Tongue (tissue), 2 donors: ENCODE measurements around the gene DIDO1. TPM values are rescaled to one million over a fixed set of nuclear protein-coding genes. Genes with fewer than 3 reads are reported as not detected.

Experiments
- DNase-seq: peaks from one replicate; pipeline ENCODE4 v3.0.0-alpha.2; 2015
- total RNA-seq: library from RNA; depleted of rRNA; stranded (reverse); fragments of >200 nt; gene quantifications from one replicate; pipeline ENCODE4 v1.2.3, GENCODE V29; 2014

The DIDO1 gene
- total RNA-seq, 1 donor from 2014 or later = 57.5 TPM

DNA sequence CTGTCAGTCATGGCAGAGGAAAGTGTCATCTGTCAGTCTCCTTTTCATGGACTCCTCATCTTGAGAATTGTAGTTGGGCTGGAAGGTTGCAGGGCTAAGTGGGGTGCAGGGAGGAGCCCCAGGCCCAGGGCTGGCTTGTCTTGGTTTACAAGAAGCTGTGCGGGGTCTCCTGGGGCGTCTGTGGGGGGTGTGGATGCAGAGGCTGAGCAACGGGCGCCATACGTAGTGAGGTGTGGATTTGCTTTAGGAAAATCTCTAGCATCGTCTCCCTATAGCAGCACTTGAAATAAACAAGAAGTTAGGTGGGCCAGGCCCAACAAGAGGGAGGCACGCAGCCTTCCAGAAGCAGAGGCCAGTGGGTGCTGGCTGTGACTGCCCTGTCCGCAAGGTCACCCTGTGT lies 24.4 kb upstream of the DIDO1 start:
- no peak for DNase-seq

DNA sequence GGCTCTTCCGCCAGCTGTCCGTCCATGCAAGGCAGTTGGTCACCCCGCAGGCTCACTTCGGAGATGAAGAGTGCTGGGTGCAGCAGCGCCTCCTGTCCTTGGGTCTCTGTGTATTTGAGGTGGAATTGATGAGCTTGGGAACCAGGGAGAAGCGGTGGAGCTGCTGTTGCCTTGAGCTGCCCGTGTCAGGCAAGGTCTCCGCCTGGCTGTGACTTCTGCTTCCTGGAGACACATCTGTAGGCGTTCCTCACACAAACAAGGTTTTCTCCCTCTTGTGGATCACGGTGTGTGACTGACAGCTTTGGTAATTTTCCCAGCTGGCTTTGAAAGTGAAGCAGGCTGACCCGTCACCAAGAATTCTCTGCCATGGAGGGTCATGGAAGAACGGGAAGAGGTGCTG lies 23.7 kb upstream of the DIDO1 start:
- no peak for DNase-seq

DNA sequence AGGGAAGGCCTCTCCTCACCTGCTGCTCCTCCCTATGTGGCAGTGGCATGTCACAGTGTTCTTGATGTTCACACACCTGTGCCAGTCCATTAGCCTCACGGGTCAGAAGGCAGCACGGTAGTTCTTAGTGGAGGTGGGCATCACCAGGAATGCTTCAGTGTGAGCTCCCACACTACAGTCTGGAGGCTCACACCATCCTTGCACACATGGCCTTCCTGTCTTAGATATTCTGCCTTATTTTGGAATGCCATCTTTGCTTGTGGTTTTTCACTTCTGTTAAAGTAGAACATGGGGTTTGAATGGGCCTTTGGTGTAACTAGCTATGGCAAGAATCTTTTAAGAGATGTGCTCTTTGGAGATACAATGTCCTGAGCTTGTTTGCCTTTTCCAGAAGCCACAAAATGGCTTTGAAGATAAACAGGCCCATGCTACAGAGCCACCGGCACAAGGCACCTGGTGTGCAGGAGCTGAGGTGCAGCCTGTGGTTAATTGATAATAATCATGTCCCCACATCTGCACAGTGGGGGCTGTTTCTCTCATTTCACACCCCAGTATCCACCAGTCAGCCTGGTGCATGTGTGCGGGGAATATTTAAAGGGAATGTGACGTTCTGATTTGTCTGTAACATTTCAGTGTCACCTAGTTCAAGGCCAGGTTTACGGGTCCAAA lies 23.0 kb upstream of the DIDO1 start:
- no peak for DNase-seq

DNA sequence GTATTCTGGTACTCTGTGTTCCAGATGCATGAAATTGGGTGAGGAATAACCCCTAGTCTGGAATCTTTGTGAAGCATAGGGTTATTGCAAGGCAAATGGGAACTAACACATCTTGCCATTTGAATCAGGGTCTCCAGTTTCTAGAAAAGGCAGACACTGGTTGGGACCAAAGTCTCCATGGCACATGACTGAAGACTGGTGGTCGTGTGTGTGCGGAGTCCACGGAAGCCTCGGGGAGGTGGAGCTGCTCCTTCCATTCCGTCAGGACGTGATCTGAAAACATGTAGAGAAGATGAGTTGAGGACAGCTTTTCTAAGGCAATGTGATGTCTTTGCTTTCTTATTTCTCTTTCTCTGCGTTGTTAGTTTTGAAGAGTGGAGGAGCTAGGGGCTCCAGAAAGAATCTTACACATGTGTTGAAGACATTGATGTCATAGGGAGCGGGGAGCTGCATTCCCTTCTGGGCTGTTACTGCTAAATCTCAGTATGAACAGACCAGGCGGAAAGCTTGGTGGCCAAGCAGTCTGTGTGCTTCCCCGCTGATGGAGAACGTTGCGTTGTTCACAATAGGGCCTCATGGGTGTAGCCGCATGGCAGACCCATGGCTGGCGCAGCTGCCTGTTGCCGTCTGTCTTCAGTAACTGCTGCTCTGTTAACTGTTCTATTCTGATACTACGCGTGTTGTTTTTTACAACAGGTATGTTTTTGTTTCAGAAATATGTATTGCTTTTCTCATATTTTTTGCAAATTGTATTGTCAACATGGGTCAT lies 21.4 kb upstream of the DIDO1 start:
- peak; percentile 38 for DNase-seq

DNA sequence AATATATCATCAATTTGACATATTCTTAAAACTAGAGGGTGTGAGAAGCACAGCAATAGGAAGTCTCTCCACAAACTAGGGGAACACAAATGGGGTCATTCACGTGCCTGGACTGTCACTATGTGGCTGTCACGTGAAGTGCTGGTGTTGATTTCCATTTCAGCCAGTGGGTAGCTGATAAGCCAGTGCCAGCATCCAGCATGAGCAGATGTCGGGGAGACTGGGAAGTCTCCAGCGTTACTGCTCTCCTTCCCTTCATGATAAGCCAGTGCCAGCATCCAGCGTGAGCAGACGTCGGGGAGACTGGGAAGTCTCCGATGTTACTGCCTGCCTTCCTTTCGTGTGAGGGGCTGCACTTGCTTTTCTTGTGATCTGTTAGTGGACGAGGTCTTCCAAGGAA lies 20.6 kb upstream of the DIDO1 start:
- no peak for DNase-seq

DNA sequence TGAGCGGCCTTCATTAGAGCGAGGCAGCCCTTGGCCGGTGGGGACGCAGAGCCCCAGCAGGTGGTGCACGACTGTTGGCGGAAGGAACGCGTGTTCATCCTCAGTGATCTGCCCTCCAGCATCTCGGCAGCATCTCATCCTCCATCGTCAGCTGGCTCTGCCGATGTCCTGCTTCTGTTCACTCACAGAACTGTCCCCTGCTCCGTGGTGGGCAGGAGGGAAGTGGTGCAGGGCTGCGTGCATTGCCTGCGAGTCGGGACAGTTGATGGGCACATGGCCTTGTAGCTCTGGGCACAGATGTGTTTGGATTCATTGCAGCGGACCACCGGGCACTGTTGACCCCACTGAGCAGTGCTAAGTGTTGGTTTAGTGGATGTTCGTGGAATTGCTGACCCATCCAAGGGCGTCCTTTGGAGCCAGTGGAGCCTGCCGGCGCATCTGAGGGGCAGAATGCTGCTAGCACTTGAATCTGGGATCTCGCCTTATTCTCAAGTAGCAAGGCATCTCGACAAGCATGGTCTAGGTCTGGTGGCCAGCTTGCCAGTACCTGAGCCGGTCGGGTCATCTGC lies 19.6 kb upstream of the DIDO1 start:
- DNase-seq = no peak

DNA sequence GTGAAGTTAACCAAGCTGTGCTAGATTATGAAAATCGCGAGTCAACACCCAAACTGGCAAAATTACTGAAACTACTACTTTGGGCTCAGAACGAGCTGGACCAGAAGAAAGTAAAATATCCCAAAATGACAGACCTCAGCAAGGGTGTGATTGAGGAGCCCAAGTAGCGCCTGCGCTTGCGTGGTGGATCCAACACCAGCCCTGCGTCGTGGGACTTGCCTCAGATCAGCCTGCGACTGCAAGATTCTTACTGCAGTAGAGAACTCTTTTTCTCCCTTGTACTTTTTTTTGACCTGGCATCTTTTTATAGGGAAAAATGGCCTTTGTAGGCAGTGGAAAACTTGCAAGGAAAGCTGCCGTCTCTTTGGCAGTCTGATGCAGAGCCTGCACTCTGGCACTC lies 18.4 kb upstream of the DIDO1 start:
- DNase-seq = no peak

DNA sequence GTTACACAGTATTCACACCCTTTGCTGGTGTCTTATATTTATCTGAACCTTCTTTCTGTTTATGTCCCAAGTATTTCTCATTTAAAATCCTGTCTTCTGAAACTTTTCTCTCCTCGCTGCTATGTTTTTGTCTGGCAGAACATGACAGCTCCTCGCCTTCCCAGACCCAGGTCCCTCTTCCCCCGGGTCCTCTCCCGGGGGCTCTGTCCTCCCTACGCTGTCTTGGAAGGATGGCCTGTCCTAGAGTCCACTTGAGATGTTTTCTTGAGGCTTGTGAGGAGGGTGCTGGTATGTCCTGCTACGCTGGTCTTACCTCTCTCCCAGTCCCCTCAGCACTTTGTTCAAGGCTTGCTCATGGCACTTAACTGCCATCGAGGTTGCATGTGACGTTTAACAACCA lies 17.9 kb upstream of the DIDO1 start:
- no peak for DNase-seq

DNA sequence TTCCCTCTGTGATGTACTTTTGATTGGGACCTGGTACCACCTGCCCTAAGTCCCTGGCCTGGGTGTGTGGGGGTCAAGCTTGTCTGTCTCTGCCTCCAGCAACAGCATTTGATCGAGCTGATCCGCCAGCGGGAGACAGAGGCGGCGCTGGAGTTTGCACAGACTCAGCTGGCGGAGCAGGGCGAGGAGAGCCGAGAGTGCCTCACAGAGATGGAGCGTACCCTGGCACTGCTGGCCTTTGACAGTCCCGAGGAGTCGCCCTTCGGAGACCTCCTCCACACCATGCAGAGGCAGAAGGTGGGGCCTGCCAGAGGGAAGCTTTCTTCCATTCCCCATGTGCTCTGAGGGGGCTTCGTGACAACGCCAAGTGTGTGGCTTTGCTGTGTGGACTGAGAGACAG lies 17.1 kb upstream of the DIDO1 start:
- no peak for DNase-seq

DNA sequence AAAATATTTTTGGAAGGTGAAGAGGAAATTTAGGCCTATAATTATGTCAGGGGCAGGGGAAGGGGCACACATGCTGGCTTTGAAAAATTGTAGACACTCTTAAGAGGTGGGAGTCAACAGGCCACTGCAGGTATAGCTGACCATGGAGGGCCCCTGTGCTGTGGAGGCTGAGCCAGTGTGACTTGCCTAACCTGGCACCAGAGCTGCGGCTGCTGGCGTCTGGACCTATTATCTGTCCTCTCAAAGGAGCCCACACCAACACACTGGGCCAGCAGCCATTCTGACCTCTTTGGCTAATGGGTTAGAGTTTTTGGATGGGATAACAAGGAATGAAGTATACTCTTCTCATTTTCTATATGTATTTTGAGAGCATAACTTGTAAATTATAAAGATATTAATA lies 16.2 kb upstream of the DIDO1 start:
- DNase-seq = no peak

DNA sequence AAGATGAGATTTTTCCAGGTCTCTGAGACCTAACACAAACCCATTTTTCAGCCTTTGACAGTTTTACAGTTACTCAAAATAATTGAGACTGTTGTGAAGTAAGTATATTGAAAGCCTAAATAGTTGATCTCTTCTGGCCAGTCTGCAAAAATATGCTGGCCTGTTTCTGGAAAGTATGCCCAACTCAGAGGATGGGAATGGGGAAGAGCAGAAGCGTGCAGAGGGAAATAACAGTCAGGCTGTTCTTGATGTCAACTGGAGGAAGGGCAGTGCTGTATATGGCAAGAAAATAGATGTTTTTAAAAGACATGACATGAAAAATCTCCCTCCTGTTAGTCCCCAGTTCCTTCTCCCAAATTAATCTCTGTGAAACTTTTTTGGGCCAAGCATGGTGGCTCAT lies 15.5 kb upstream of the DIDO1 start:
- DNase-seq = no peak

DNA sequence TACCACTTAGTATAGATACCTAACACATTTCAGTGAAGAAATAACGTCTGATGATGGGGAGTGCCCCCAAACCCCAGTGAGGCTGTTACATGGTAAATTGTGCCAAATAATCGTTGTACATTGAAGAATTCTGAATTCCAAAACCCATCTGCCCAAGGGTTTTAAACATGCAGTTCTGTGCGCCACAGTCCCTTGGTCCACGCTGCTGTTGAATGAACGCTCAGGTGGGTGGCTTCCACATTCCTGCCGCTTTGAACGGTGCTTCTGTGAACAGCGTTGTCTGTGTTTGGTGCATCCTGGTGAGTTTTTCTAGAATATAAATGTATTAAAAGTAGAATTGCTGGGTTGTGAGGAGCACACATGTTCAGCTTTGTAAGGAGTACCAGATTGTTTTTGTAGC lies 14.6 kb upstream of the DIDO1 start:
- no peak for DNase-seq

DNA sequence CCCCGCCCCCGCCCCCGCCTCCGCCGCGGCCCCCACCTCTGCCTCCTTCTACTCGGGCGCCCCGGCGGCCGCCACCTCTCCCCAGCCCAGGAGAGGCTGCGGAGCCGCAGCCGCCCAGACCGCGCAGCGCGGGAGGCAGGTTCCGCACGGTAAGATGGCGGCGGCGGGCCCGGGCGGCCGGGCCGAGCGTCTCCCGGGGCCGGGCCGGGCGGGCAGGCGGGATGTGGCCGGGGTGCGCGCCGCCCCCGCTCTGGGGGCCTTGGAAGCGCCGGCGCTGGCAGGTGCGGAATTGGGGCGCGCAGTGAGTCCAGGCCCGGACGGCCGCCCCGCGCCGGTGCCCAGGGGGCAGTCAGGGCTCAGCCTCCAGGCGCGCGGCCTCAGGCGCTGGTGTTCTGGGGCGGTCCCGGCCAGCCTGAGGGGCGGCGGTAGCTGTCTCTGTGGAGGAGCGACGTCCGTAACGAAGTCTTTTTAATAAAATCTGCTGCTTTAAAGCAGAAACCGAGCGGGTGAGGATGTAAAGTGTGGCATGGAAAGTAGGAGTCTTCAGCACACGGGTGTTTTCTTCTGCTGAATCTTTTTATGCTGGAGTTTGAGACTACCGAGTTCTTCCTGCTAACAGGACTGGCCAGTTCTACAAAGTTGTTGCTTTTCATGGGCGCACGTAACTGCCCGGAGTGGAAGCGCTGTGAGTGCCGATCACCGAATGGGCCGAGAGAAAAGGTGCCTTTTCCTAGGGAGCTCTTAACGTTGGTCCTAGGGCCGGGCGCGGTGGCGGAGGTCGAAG lies 12.0 kb upstream of the DIDO1 start, which contains the start of gene GID8:
Gene GID8, plus strand, starts transcription at position 43 of the 784 bp plus-strand sequence. CDS start 3,356 bp downstream, outside the sequence.
- DNase-seq = peak; percentile 63

DNA sequence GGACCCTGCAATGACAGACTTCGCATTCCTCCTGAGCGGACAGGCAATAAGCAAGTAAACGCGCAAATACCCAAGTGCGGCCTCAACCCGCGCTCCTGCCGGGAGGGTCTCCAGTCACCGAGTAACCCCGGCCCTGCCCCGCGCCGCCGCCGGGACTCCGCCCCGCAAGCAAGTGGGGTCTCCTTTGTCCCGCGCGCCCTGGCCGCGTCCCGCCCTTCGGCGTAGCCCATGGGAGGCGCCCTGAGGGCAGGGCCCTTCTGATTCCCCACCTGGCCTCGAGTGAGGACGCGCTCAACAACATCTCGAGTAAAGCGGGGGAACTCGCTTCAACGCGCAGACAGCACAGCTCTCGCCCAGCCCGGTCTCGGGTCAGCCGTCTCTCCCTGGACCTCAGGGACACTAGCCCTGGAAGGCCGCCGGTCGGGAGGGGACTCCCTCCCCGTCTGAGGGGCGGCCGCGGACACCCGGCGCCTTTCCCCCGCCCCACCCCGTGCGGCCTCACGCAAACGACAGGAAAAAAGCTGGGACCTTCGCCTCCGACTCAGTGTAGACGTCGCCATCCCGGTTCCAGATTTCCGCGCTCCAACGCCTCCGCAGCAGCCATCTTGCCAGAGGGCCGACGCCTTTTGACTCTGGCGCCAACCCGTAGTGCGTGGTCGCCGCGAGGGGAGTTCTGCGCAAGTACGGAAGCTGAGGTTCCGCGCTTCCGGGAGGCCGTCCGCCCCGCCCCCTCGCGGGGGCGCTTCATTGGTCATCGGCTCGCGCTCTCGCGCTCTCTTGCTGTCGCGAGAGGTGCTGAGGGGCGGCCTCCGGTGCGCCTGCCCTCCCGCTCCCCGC lies 11.2 kb upstream of the DIDO1 start:
- peak; percentile 98 for DNase-seq

DNA sequence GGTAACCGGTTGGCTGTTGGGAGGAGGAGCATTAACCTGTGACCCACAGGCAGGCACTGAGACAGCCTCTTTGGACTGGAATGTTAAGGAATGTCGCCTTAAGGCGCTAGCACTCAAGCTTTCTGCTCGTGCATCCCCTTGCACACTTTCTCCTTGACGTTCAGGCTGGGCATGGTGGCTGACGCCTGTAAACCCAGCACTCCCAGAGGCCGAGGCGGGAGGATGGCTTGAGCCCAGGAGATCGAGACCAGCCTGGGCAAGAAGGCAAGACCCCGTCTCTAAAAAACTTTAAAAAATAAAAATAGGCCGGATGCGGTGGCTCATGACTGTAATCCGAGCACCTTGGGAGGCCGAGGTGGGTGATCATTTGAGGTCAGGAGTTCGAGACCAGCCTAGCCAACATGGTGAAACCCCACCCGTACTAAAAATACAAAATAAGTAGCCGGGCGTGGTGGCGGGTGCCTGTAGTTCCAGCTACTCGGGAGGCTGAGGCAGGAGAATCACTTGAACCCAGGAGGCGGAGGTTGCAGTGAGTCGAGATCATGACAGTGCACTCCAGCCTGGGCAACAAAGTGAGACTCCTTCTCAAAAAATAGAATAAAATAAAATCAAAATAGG lies 9.8 kb upstream of the DIDO1 start:
- DNase-seq = no peak

DNA sequence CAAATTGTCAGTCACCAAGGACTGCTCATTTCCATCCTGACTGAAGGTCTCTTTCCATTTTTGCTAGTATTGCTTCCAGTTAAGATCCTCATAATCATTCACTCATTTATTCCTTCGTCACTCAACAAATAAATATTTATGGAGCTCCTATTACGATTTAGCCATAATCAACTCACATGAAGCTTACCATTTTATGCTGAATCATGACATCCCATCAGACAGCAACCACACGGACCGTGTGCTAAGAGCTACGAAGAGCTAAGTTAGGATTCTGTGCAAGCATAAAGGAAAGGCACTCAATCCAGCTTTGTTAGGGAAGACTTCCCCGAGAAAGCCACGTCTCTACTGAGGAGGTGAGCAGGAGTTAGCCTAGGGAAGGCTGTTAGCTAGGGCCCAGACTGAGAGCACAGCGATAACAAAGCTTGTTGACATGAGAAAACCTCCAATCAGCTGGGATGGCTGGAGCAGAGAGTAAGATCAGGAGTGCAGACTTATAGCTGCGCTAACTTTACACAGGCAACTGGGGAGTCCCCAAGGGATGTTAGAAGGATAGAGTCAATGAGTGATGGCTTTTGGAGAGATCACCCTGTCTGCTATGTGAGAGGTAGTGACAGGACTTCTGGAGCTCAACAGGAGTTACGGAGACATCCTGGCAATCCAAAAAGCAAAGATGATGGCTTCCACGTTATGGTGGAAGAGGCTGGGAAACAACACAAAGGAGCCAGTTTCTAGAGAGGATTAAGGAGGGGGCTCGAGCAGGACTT lies 9.1 kb upstream of the DIDO1 start:
- no peak for DNase-seq

DNA sequence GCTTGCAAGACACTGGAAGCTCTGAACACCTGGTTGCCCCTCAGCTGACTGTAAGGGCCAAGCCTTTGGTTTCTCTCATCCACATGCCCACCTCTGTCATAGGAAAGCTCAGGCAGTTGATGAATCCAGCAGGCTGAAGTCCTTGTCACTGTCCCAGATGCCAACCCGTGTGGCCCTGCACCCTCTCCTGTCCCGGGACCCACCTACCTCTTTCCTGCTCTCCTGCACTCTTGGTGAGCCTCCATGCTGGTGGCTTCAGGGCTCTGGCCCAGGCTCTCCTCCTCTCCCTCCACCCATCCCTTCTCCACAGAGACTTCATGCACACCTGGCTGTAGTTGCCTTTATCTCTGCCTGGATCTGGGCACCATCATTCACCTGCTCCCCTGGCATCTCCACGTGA lies 7.7 kb upstream of the DIDO1 start:
- DNase-seq = no peak

DNA sequence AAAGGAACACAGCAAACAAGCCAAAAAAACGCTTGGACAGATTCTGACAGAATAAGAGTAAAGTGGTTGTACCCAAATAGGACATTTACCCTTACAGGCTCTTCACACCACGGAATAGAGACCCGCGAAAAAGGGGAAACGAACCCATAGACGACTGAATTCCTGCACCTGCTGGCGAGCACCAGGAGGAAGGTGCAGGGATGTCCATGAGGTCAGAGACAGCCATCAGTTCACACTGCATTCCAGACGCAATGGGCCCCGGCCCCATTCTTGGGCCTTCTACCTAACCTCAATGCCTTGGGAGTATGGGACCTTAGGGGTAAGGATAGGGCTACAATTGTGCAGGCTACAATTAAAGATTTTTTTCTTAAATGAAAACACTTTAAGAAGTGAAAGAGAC lies 5.2 kb upstream of the DIDO1 start:
- no peak for DNase-seq

DNA sequence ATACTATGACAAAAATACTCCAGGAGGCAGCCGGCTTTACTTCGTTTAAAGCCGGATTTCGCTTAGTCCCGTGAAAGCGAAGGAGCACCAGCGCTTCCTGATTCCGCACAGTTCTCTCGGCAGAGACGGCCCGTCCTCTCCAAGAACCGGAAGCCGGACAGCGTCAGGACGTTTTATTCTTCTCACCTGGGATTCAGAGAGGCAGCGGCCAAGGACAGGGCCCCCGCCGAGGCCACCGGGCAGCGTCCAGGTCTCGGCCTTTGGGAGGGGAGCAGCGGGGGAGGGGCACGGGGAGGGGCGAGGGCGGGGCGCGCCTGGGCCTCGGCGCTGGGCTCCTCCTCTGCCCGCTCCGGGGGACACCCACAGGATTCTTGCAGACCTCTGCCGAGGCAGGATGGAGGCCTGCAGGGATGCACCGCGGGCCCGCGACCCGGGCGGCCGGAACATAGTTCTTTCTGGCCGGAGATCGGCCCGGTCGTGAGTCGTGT lies 2.8 kb upstream of the DIDO1 start:
- peak; percentile 58 for DNase-seq

DNA sequence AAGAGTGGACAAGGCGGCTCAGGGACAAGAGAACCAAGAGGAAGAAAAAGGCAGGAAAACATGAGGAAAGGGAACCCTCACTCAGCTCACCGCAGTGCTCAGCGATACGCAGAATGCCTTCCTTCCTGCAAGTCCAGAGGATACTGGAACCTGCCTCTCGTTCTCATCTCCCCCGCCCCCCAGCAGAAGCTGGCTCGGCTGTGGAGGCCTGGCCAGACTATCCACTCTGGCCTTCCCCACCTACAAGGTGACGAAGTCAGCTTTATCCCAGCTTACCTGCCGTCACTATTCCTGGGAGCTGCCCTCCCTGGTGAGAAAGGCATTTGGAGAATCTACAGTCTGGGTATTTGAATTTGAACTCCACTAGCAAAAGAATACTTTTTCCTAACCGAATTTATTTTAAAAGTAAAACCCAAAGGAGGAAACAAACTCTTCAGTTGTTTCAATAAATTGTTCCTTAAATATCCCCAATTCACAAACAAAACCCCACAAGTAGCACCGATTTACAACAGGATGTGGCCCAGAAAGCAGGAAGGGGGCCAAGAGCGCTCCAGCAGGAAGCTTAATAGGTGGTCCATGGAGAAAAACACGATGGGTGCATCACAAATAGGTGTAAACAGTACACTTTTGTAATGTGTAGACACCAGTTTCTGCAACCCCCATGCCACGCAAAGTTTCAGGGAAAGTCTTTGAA lies 2.1 kb upstream of the DIDO1 start:
- DNase-seq = no peak
